Central memory CD8-positive, alpha-beta T cell (primary cell): Measurements from ENCODE around the gene C9orf57.
"Not testable (repeated sequence)": the region's sequence is repeated elsewhere in the genome, so short reads cannot be mapped to it uniquely, and the experiment has no call there.

Experiments used
- ATAC-seq: fragments of 150-1000 bp; cut with Tn5 transposase; replicated peaks from 2 replicates; pipeline ENCODE4 v1.10.0; 2022; ENCODE audit warnings: mild to moderate bottlenecking, moderate FRiP score, moderate number of reproducible peaks; ENCODE audit not compliant: poor library complexity, severe bottlenecking; ENCODE audit errors: extremely low read depth
- DNase-seq, 2 donors: peaks; one replicate each; pipeline ENCODE4 v3.0.0; 2021; ENCODE audit warnings: low spot score in 2 of 2
- H3K27ac Mint-ChIP-seq: one replicate; pipeline ENCODE4 v1.8.0; 2022; ENCODE audit warnings: low read depth, mild to moderate bottlenecking, moderate library complexity, mixed read lengths
- H3K27me3 Mint-ChIP-seq: one replicate; pipeline ENCODE4 v1.8.0; 2022; ENCODE audit warnings: mixed read lengths
- H3K36me3 Mint-ChIP-seq: one replicate; pipeline ENCODE4 v1.8.0; 2022; ENCODE audit warnings: mild to moderate bottlenecking, moderate library complexity, mixed read lengths; ENCODE audit not compliant: insufficient read depth
- H3K4me1 Mint-ChIP-seq: one replicate; pipeline ENCODE4 v1.8.0; 2022; ENCODE audit warnings: mixed read lengths
- H3K4me3 Mint-ChIP-seq: one replicate; pipeline ENCODE4 v1.8.0; 2022; ENCODE audit warnings: mild to moderate bottlenecking, moderate library complexity, mixed read lengths
- H3K9me3 Mint-ChIP-seq: one replicate; pipeline ENCODE4 v1.8.0; 2022; ENCODE audit warnings: mixed read lengths

C9orf57 gene

DNA sequence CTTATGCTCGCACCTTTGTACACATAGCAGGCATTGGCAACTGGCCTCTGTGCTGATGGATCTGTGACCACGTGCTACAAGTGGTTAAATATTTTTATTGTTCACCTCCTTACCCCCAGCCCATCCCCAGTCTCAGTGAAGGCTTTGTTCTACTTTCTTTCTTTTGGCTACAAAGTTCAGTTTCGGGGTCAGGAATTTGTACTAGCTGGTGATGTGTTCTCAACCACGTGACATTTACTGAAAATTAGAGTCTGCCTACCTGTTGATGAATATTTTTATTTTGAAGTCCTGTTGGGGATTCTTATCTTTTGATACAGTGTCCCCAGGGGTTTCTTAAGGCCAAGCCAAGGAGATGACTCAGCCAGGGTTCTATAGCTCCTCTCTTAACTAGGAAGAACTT lies 47.8 kb downstream of the C9orf57 start:
- Mint-ChIP-seq H3K4me1 (peaks cover 5% of the 10 kb centered on the region), H3K27ac (no peak overlapping the region), H3K36me3 (no peaks in the 10 kb centered on the region), H3K4me3 (no peak overlapping the region), H3K27me3 (no peaks in the 10 kb centered on the region), H3K9me3 (no peaks in the 10 kb centered on the region)
- ATAC-seq (no peak), DNase-seq (no peak)

DNA sequence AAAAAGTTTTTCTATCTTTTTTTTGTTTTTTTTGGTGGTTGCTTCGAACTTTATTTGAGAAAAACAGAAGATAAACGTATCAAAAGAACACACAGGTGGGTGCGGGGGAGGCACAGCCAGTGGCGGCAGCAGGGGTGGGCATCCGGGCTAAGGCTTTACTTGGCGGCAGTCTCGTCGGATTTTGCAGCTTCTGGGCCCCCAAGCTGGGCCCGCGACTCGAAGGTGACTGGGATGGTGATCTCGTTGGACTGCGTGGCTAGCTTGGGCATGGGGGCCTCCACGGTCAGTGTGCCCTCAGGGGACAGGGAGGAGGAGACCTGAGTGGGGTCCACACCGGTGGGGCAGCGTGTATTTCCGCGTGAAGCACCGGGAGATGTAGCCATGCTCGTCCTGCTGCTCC lies 52.7 kb downstream of the C9orf57 start:
- not testable (repeated sequence) for DNase-seq, H3K4me3 Mint-ChIP-seq, H3K27me3 Mint-ChIP-seq, H3K27ac Mint-ChIP-seq, H3K9me3 Mint-ChIP-seq, H3K4me1 Mint-ChIP-seq, ATAC-seq, H3K36me3 Mint-ChIP-seq

DNA sequence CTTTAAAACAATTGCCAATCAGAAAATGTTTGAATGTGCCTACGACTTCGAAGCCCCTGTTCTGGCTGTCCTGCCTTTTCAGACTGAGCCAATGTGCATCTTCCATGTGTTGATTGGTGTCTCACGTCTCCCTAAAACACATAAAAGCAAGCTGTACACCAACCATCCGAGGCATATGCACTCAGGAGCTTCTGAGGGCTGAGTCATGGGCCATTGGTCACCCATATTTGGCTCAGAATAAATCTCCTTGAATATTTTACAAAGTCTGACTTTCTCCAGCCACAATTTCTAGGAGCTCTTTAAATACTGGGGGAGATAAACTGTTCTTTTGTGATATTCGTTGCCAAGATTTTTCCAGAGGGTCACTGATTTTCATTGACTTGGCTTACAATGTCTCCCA lies 53.9 kb downstream of the C9orf57 start:
- H3K36me3 Mint-ChIP-seq, result no peaks in the 10 kb centered on the region
- H3K4me1 Mint-ChIP-seq, result no peaks in the 10 kb centered on the region
- H3K4me3 Mint-ChIP-seq, result no peak overlapping the region
- H3K27ac Mint-ChIP-seq, result no peak overlapping the region
- no peaks in the 10 kb centered on the region for H3K9me3 Mint-ChIP-seq
- ATAC-seq (no peak), DNase-seq (no peak)
- no peaks in the 10 kb centered on the region for H3K27me3 Mint-ChIP-seq

DNA sequence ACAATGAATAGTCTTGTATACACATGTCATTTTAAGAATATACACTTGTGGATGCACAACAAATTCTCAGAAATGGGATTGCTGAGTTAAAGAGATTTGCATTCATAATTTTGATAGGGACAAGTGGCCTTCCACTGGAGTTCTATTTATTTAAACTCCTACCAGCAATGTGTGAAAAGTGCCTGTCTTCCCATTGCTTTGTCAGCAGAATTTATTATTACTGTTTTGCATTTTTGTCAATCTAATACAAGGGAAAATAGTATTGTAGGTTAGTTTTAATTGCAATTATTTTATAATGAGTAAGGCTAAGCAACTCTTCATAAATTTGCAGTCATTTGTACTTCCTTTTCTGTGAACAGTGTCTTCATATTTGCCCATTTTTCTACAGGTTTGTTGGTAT lies 55.0 kb downstream of the C9orf57 start:
- ATAC-seq (no peak), DNase-seq (no peak)
- Mint-ChIP-seq H3K27me3 (peaks cover 3% of the 10 kb centered on the region), H3K4me1 (no peaks in the 10 kb centered on the region), H3K9me3 (no peaks in the 10 kb centered on the region), H3K36me3 (no peaks in the 10 kb centered on the region), H3K4me3 (no peak overlapping the region), H3K27ac (no peak overlapping the region)
